ENCODE measurements around the gene NLGN4Y. TPM values are rescaled to one million over a fixed set of nuclear protein-coding genes. Genes with fewer than 3 reads are reported as not detected.

The NLGN4Y gene
- total RNA-seq, 1 experiment from 2014 or later, result 48.4 TPM

DNA sequence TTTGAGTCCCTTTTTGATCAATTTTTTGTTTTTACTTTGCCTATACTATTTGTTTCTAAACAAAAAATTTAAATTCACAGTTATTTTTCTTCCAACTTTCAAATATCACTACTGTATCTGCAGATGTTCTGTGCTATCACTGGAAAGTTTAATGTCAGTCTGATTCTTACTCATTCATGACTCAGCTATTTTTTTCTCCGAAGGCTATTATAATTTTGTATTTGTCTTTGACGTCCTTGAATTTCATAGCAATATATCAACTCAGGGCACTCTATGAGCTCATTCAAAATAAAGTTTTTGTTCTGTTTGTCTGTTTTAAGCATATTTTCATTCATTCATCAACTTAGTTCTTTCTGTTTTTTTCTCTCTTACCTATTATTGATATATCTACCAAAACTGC, 273.7 kb downstream of the NLGN4Y start:
- CTCF ChIA-PET, result no interaction called here
- H3K27me3 Mint-ChIP-seq (ENCODE audit: low read depth), result no peaks in the 10 kb centered on the region
- H3K4me3 Mint-ChIP-seq, result no peak overlapping the region
- ATAC-seq (no peak), DNase-seq (ENCODE audit: low spot score) (no peak)
- POLR2A ChIA-PET, result no interaction called here
- no peak overlapping the region for H3K27ac Mint-ChIP-seq
- H3K4me1 Mint-ChIP-seq, result no peaks in the 10 kb centered on the region
- TF ChIP-seq, protein P1, sequence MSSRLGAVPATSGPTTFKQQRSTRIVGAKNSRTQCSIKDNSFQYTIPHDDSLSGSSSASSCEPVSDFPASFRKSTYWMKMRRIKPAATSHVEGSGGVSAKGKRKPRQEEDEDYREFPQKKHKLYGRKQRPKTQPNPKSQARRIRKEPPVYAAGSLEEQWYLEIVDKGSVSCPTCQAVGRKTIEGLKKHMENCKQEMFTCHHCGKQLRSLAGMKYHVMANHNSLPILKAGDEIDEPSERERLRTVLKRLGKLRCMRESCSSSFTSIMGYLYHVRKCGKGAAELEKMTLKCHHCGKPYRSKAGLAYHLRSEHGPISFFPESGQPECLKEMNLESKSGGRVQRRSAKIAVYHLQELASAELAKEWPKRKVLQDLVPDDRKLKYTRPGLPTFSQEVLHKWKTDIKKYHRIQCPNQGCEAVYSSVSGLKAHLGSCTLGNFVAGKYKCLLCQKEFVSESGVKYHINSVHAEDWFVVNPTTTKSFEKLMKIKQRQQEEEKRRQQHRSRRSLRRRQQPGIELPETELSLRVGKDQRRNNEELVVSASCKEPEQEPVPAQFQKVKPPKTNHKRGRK (CRISPR knock-in tag; IDR thresholded peaks at IDR 0.05; ENCODE audit: borderline replicate concordance), result no peak
- TF ChIP-seq, protein P2, sequence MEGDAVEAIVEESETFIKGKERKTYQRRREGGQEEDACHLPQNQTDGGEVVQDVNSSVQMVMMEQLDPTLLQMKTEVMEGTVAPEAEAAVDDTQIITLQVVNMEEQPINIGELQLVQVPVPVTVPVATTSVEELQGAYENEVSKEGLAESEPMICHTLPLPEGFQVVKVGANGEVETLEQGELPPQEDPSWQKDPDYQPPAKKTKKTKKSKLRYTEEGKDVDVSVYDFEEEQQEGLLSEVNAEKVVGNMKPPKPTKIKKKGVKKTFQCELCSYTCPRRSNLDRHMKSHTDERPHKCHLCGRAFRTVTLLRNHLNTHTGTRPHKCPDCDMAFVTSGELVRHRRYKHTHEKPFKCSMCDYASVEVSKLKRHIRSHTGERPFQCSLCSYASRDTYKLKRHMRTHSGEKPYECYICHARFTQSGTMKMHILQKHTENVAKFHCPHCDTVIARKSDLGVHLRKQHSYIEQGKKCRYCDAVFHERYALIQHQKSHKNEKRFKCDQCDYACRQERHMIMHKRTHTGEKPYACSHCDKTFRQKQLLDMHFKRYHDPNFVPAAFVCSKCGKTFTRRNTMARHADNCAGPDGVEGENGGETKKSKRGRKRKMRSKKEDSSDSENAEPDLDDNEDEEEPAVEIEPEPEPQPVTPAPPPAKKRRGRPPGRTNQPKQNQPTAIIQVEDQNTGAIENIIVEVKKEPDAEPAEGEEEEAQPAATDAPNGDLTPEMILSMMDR (IDR thresholded peaks at IDR 0.05), result no peak
- TF ChIP-seq HMGA2 (CRISPR knock-in tag; IDR thresholded peaks at IDR 0.05) (no peak), CBFB (CRISPR knock-in tag; IDR thresholded peaks at IDR 0.05; ENCODE audit: low read depth) (no peak), NR3C1 (CRISPR knock-in tag; conservative IDR thresholded peaks at IDR 0.05; ENCODE audit: low read depth) (no peak), FOXK1 (CRISPR knock-in tag; IDR thresholded peaks at IDR 0.05) (no peak), ZNF219 (CRISPR knock-in tag; IDR thresholded peaks at IDR 0.05; ENCODE audit: borderline replicate concordance) (no peak), CREB1 (CRISPR knock-in tag; IDR thresholded peaks at IDR 0.05) (no peak), SP1 (CRISPR knock-in tag; conservative IDR thresholded peaks at IDR 0.05) (no peak), ZBTB21 (CRISPR knock-in tag; IDR thresholded peaks at IDR 0.05; ENCODE audit: borderline replicate concordance) (no peak), GABPB1 (CRISPR knock-in tag; IDR thresholded peaks at IDR 0.05) (no peak), ETV6 (CRISPR knock-in tag; IDR thresholded peaks at IDR 0.05) (no peak)
- TF ChIP-seq, protein P3, sequence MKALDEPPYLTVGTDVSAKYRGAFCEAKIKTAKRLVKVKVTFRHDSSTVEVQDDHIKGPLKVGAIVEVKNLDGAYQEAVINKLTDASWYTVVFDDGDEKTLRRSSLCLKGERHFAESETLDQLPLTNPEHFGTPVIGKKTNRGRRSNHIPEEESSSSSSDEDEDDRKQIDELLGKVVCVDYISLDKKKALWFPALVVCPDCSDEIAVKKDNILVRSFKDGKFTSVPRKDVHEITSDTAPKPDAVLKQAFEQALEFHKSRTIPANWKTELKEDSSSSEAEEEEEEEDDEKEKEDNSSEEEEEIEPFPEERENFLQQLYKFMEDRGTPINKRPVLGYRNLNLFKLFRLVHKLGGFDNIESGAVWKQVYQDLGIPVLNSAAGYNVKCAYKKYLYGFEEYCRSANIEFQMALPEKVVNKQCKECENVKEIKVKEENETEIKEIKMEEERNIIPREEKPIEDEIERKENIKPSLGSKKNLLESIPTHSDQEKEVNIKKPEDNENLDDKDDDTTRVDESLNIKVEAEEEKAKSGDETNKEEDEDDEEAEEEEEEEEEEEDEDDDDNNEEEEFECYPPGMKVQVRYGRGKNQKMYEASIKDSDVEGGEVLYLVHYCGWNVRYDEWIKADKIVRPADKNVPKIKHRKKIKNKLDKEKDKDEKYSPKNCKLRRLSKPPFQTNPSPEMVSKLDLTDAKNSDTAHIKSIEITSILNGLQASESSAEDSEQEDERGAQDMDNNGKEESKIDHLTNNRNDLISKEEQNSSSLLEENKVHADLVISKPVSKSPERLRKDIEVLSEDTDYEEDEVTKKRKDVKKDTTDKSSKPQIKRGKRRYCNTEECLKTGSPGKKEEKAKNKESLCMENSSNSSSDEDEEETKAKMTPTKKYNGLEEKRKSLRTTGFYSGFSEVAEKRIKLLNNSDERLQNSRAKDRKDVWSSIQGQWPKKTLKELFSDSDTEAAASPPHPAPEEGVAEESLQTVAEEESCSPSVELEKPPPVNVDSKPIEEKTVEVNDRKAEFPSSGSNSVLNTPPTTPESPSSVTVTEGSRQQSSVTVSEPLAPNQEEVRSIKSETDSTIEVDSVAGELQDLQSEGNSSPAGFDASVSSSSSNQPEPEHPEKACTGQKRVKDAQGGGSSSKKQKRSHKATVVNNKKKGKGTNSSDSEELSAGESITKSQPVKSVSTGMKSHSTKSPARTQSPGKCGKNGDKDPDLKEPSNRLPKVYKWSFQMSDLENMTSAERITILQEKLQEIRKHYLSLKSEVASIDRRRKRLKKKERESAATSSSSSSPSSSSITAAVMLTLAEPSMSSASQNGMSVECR (CRISPR knock-in tag; IDR thresholded peaks at IDR 0.05; ENCODE audit: borderline replicate concordance), result no peak
- TF ChIP-seq, protein P4, sequence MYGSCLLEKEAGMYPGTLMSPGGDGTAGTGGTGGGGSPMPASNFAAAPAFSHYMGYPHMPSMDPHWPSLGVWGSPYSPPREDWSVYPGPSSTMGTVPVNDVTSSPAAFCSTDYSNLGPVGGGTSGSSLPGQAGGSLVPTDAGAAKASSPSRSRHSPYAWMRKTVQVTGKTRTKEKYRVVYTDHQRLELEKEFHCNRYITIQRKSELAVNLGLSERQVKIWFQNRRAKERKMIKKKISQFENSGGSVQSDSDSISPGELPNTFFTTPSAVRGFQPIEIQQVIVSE (CRISPR knock-in tag; IDR thresholded peaks at IDR 0.05; ENCODE audit: borderline replicate concordance), result no peak
- TF ChIP-seq, protein P5, sequence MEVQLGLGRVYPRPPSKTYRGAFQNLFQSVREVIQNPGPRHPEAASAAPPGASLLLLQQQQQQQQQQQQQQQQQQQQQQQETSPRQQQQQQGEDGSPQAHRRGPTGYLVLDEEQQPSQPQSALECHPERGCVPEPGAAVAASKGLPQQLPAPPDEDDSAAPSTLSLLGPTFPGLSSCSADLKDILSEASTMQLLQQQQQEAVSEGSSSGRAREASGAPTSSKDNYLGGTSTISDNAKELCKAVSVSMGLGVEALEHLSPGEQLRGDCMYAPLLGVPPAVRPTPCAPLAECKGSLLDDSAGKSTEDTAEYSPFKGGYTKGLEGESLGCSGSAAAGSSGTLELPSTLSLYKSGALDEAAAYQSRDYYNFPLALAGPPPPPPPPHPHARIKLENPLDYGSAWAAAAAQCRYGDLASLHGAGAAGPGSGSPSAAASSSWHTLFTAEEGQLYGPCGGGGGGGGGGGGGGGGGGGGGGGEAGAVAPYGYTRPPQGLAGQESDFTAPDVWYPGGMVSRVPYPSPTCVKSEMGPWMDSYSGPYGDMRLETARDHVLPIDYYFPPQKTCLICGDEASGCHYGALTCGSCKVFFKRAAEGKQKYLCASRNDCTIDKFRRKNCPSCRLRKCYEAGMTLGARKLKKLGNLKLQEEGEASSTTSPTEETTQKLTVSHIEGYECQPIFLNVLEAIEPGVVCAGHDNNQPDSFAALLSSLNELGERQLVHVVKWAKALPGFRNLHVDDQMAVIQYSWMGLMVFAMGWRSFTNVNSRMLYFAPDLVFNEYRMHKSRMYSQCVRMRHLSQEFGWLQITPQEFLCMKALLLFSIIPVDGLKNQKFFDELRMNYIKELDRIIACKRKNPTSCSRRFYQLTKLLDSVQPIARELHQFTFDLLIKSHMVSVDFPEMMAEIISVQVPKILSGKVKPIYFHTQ (CRISPR knock-in tag; IDR thresholded peaks at IDR 0.05), result no peak
- TF ChIP-seq, protein P6, sequence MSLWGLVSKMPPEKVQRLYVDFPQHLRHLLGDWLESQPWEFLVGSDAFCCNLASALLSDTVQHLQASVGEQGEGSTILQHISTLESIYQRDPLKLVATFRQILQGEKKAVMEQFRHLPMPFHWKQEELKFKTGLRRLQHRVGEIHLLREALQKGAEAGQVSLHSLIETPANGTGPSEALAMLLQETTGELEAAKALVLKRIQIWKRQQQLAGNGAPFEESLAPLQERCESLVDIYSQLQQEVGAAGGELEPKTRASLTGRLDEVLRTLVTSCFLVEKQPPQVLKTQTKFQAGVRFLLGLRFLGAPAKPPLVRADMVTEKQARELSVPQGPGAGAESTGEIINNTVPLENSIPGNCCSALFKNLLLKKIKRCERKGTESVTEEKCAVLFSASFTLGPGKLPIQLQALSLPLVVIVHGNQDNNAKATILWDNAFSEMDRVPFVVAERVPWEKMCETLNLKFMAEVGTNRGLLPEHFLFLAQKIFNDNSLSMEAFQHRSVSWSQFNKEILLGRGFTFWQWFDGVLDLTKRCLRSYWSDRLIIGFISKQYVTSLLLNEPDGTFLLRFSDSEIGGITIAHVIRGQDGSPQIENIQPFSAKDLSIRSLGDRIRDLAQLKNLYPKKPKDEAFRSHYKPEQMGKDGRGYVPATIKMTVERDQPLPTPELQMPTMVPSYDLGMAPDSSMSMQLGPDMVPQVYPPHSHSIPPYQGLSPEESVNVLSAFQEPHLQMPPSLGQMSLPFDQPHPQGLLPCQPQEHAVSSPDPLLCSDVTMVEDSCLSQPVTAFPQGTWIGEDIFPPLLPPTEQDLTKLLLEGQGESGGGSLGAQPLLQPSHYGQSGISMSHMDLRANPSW (CRISPR knock-in tag; conservative IDR thresholded peaks at IDR 0.05; ENCODE audit: low read depth), result no peak
- TF ChIP-seq, protein P7, sequence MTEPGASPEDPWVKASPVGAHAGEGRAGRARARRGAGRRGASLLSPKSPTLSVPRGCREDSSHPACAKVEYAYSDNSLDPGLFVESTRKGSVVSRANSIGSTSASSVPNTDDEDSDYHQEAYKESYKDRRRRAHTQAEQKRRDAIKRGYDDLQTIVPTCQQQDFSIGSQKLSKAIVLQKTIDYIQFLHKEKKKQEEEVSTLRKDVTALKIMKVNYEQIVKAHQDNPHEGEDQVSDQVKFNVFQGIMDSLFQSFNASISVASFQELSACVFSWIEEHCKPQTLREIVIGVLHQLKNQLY (CRISPR knock-in tag; IDR thresholded peaks at IDR 0.05), result no peak
- TF ChIP-seq, protein P8, sequence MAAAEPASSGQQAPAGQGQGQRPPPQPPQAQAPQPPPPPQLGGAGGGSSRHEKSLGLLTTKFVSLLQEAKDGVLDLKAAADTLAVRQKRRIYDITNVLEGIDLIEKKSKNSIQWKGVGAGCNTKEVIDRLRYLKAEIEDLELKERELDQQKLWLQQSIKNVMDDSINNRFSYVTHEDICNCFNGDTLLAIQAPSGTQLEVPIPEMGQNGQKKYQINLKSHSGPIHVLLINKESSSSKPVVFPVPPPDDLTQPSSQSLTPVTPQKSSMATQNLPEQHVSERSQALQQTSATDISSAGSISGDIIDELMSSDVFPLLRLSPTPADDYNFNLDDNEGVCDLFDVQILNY (CRISPR knock-in tag; IDR thresholded peaks at IDR 0.05), result no peak
- H3K36me3 Mint-ChIP-seq, result no peaks in the 10 kb centered on the region
- no peaks in the 10 kb centered on the region for H3K9me3 Mint-ChIP-seq
